IMR-90 (cell line): ENCODE results near the gene BICD2. TPM values are rescaled to one million over a fixed set of nuclear protein-coding genes. Genes with fewer than 3 reads are reported as not detected.

Source experiments
- ATAC-seq: fragments of 200-7000 bp; cut with Tn5 transposase; 2 replicates; pipeline ENCODE4 v1.9.1; 2020; ENCODE audit warnings: low read depth, mild to moderate bottlenecking, moderate library complexity
- BruUV-seq: library from RNA; stranded (reverse); fragments of 400-500 nt; replicated peaks from 2 replicates; lab custom pipeline; 2021; lab: Mats Ljungman, UMichigan
- CTCF ChIA-PET: fragments of 300-600 bp; formaldehyde crosslinking; extraction: SDS; loops from one replicate; lab custom pipeline; 2021; ENCODE audit warnings: antibody characterized with exemption; lab: Yijun Ruan, JAX
- POLR2A ChIA-PET: fragments of 300-600 bp; sonication (Branson Sonifier 250); formaldehyde crosslinking; loops from one replicate; lab custom pipeline; 2022; ENCODE audit warnings: antibody characterized with exemption; ENCODE audit not compliant: unreplicated experiment; lab: Charles Lee
- DNase-seq: peaks from one replicate; pipeline ENCODE4 v3.0.0; 2013
- H2AFZ ChIP-seq: replicated peaks from 2 replicates; pipeline ENCODE3; 2013; ENCODE audit warnings: low read length, mild to moderate bottlenecking; ENCODE audit not compliant: poor library complexity
- H2AK5ac ChIP-seq: 2 replicates; pipeline ENCODE4 v1.6.1; 2013; ENCODE audit warnings: low read depth, low read length, inconsistent platforms
- H2AK9ac ChIP-seq: replicated peaks from 2 replicates; pipeline ENCODE3; 2013; ENCODE audit warnings: mild to moderate bottlenecking, low read depth, low read length, moderate library complexity; ENCODE audit not compliant: poor library complexity
- H2BK120ac ChIP-seq: 2 replicates; pipeline ENCODE4 v1.6.1; 2013; ENCODE audit warnings: low read depth, low read length, inconsistent platforms
- H2BK15ac ChIP-seq: 3 replicates; pipeline ENCODE4 v1.6.1; 2013; ENCODE audit warnings: low read depth, low read length, inconsistent platforms
- H2BK20ac ChIP-seq: 2 replicates; pipeline ENCODE4 v1.6.1; 2013; ENCODE audit warnings: low read depth, mild to moderate bottlenecking, inconsistent platforms, low read length, moderate library complexity
- H2BK5ac ChIP-seq: 2 replicates; pipeline ENCODE4 v1.6.1; 2013; ENCODE audit warnings: mild to moderate bottlenecking, low read depth, low read length, inconsistent platforms; ENCODE audit not compliant: poor library complexity, severe bottlenecking
- H3K14ac ChIP-seq: replicated peaks from 2 replicates; pipeline ENCODE4 v1.6.1; 2013; ENCODE audit warnings: low read depth, low read length, inconsistent platforms
- H3K18ac ChIP-seq: 2 replicates; pipeline ENCODE4 v1.6.1; 2013; ENCODE audit warnings: low read depth, low read length, control low read depth
- H3K23ac ChIP-seq: 2 replicates; pipeline ENCODE4 v1.6.1; 2013; ENCODE audit warnings: low read depth, low read length, inconsistent platforms
- H3K27ac ChIP-seq: 2 replicates; pipeline ENCODE4 v1.5.1; 2013; ENCODE audit warnings: mild to moderate bottlenecking, control low read depth, low read length; ENCODE audit not compliant: insufficient read depth
- H3K27me3 ChIP-seq: 2 replicates; pipeline ENCODE4 v1.6.1; 2013; ENCODE audit warnings: low read length; ENCODE audit not compliant: control insufficient read depth, insufficient read depth
- H3K36me3 ChIP-seq: 2 replicates; pipeline ENCODE4 v1.6.1; 2013; ENCODE audit warnings: low read length, mixed read lengths; ENCODE audit not compliant: control insufficient read depth, insufficient read depth
- H3K4ac ChIP-seq: 2 replicates; pipeline ENCODE4 v1.6.1; 2013; ENCODE audit warnings: low read depth, low read length, inconsistent platforms
- H3K4me1 ChIP-seq: 2 replicates; pipeline ENCODE4 v1.6.1; 2013; ENCODE audit warnings: low read length, mixed read lengths; ENCODE audit not compliant: control insufficient read depth, insufficient read depth
- H3K4me2 ChIP-seq: 2 replicates; pipeline ENCODE4 v1.6.1; 2013; ENCODE audit warnings: low read depth, mild to moderate bottlenecking, control low read depth, low read length, moderate library complexity
- H3K4me3 ChIP-seq: 2 replicates; pipeline ENCODE4 v1.5.1; 2013; ENCODE audit warnings: low read depth, mild to moderate bottlenecking, control low read depth, low read length, moderate library complexity; ENCODE audit not compliant: insufficient read depth
- H3K56ac ChIP-seq: 2 replicates; pipeline ENCODE4 v1.6.1; 2013; ENCODE audit warnings: low read length, inconsistent platforms; ENCODE audit not compliant: insufficient read depth; ENCODE audit errors: extremely low read depth
- H3K79me1 ChIP-seq, 2 experiments: 2 replicates each; pipeline ENCODE4 v1.6.1; 2013; ENCODE audit warnings: low read length in 2 of 2, inconsistent platforms in 1 of 2, low read depth in 1 of 2
- H3K9ac ChIP-seq: 2 replicates; pipeline ENCODE4 v1.6.1; 2013; ENCODE audit warnings: low read depth, low read length, control low read depth
- H3K9me1 ChIP-seq: 2 replicates; pipeline ENCODE4 v1.6.1; 2013; ENCODE audit warnings: low read length, inconsistent platforms; ENCODE audit not compliant: insufficient read depth
- H3K9me3 ChIP-seq: 2 replicates; pipeline ENCODE4 v1.6.1; 2013; ENCODE audit warnings: low read length; ENCODE audit not compliant: control insufficient read depth, insufficient read depth
- H4K20me1 ChIP-seq: 2 replicates; pipeline ENCODE4 v1.6.1; 2013; ENCODE audit warnings: low read length, inconsistent platforms; ENCODE audit not compliant: insufficient read depth
- H4K5ac ChIP-seq: 2 replicates; pipeline ENCODE4 v1.6.1; 2013; ENCODE audit warnings: mild to moderate bottlenecking, low read depth, low read length, control low read depth
- H4K8ac ChIP-seq, 2 experiments: 2 replicates each; pipeline ENCODE4 v1.6.1; 2013; ENCODE audit warnings: low read depth in 2 of 2, low read length in 2 of 2, control low read depth in 1 of 2, inconsistent platforms in 1 of 2
- H4K91ac ChIP-seq: 2 replicates; pipeline ENCODE4 v1.6.1; 2013; ENCODE audit warnings: low read depth, low read length, inconsistent platforms; ENCODE audit not compliant: insufficient read depth
- BHLHE40 ChIP-seq: fragments of 150-350 bp; IDR thresholded peaks from 2 replicates; pipeline ENCODE4 v1.6.1; 2016; ENCODE audit warnings: mild to moderate bottlenecking, low read depth, low read length
- CEBPB ChIP-seq: IDR thresholded peaks from 2 replicates; pipeline ENCODE4 v1.6.1; 2012; ENCODE audit warnings: low read depth, low read length, improper control_type of control experiment
- CHD1 ChIP-seq: IDR thresholded peaks from 2 replicates; pipeline ENCODE4 v1.6.1; 2012; ENCODE audit warnings: low read depth, low read length, improper control_type of control experiment
- CTCF ChIP-seq: conservative IDR thresholded peaks from 2 replicates; pipeline ENCODE4 v1.5.1; 2012; ENCODE audit warnings: mild to moderate bottlenecking, low read depth, low read length, improper control_type of control experiment
- ELK1 ChIP-seq: fragments of 150-350 bp; IDR thresholded peaks from 2 replicates; pipeline ENCODE4 v1.6.1; 2016; ENCODE audit warnings: low read depth, mild to moderate bottlenecking, low read length, moderate library complexity, borderline replicate concordance
- FOS ChIP-seq: fragments of 150-350 bp; IDR thresholded peaks from 2 replicates; pipeline ENCODE4 v1.6.1; 2016; ENCODE audit warnings: low read depth, low read length
- MAFK ChIP-seq: IDR thresholded peaks from 2 replicates; pipeline ENCODE4 v1.6.1; 2012; ENCODE audit warnings: low read depth, low read length, improper control_type of control experiment
- MAZ ChIP-seq: IDR thresholded peaks from 2 replicates; pipeline ENCODE4 v1.6.1; 2012; ENCODE audit warnings: low read depth, mild to moderate bottlenecking, low read length, improper control_type of control experiment, moderate library complexity, borderline replicate concordance
- MXI1 ChIP-seq: IDR thresholded peaks from 2 replicates; pipeline ENCODE4 v1.6.1; 2012; ENCODE audit warnings: low read depth, mild to moderate bottlenecking, low read length, moderate library complexity, borderline replicate concordance
- NFE2L2 ChIP-seq: fragments of 150-350 bp; IDR thresholded peaks from 2 replicates; pipeline ENCODE4 v1.6.1; 2016; ENCODE audit warnings: low read depth, mild to moderate bottlenecking, low read length
- POLR2A ChIP-seq: IDR thresholded peaks from 2 replicates; pipeline ENCODE4 v1.6.1; 2012; ENCODE audit warnings: mild to moderate bottlenecking, low read depth, low read length
- RAD21 ChIP-seq: IDR thresholded peaks from 2 replicates; pipeline ENCODE4 v1.6.1; 2012; ENCODE audit warnings: low read length, improper control_type of control experiment
- RCOR1 ChIP-seq: IDR thresholded peaks from 2 replicates; pipeline ENCODE4 v1.6.1; 2012; ENCODE audit warnings: mild to moderate bottlenecking, low read length, improper control_type of control experiment; ENCODE audit not compliant: insufficient replicate concordance
- RFX5 ChIP-seq: IDR thresholded peaks from 2 replicates; pipeline ENCODE4 v1.8.0; 2012; ENCODE audit warnings: low read depth, mild to moderate bottlenecking, low read length, moderate library complexity
- SMC3 ChIP-seq: fragments of 150-350 bp; IDR thresholded peaks from 2 replicates; pipeline ENCODE4 v1.6.1; 2016; ENCODE audit warnings: low read depth, mild to moderate bottlenecking, antibody characterized with exemption, low read length, moderate library complexity
- USF2 ChIP-seq: fragments of 150-350 bp; IDR thresholded peaks from 2 replicates; pipeline ENCODE4 v1.6.1; 2017; ENCODE audit warnings: mild to moderate bottlenecking, antibody characterized with exemption, low read length, low read depth
- WGBS, 2 experiments: methylation state at CpG; one replicate each; pipeline versions ENCODE4 v1.1.5 to v1.1.7; 2013; ENCODE audit warnings: missing lambda C conversion rate in 2 of 2; ENCODE audit not compliant: insufficient read length in 1 of 2; ENCODE audit errors: extremely low coverage in 2 of 2; 5-methylcytosine and 5-hydroxymethylcytosine counted together
- dilution Hi-C: fragments of 300-500 bp; cut with HindIII; formaldehyde crosslinking; loops from one replicate; pipeline ENCODE4 v1.14.3; 2018; ENCODE audit warnings: low sequenced_read_pairs; ENCODE audit not compliant: unreplicated experiment
- in situ Hi-C: fragments of 300-500 bp; cut with MboI; formaldehyde crosslinking; loops from 3 replicates; pipeline ENCODE4 v1.14.3; 2019; ENCODE audit warnings: low sequenced_read_pairs, inconsistent platforms, mixed read lengths
- intact Hi-C: fragments of 100-400 bp; cut with micrococcal nuclease; formaldehyde crosslinking; loops from 2 replicates; pipeline ENCODE4 v1.10.0; 2022
- polyA plus RNA-seq, 3 experiments: library from polyadenylated mRNA; depleted of rRNA; stranded (reverse); fragments of >200 nt; gene quantifications; 2 replicates each; pipeline ENCODE4 v1.2.3, GENCODE V29; 2012; ENCODE audit warnings: low replicate concordance in 1 of 3
- total RNA-seq: library from RNA; depleted of rRNA; stranded (reverse); fragments of >200 nt; gene quantifications from 2 replicates; pipeline ENCODE4 v1.2.3, GENCODE V29; 2012

BICD2 gene
- total and polyA plus RNA-seq, 2 of the 4 experiments (the other 2 are of a cell fraction): 21.5 to 35.7 TPM

- H3K4me3 ChIP-seq: no peak overlapping the region
- H4K5ac ChIP-seq: no peak overlapping the region
- intact Hi-C loops: no loop called here
- WGBS, 2 experiments: no CpG with 5 or more reads among the region's 7 CpGs
- no peak overlapping the region for H3K4me2 ChIP-seq
- no peaks in the 10 kb centered on the region for H3K4me1 ChIP-seq
- H3K27me3 ChIP-seq: no peaks in the 10 kb centered on the region
- peaks cover 23 to 54% of the 10 kb centered on the region in 2 experiments for H3K79me1 ChIP-seq
- dilution Hi-C loops: no loop called here
- no peak overlapping the region for H3K9ac ChIP-seq
- H3K18ac ChIP-seq: no peak overlapping the region
- H3K23ac ChIP-seq: no peak overlapping the region
- H2AFZ ChIP-seq: no peak overlapping the region
- no peak overlapping the region for H2AK5ac ChIP-seq
- no peak overlapping the region for H2BK5ac ChIP-seq
- H4K8ac ChIP-seq: no peak overlapping the region
- H3K56ac ChIP-seq: no peak overlapping the region
- H3K9me1 ChIP-seq: peaks cover 17% of the 10 kb centered on the region
- no TSS peak for BruUV-seq
- ChIA-PET POLR2A (no interaction called here), CTCF (interaction anchor here (0.6 kb wide), 1 partner anchor 762 kb away, joined by 5 read pairs; no protein-coding TSS in a partner anchor)
- no peak overlapping the region for H2BK15ac ChIP-seq
- H3K27ac ChIP-seq: no peak overlapping the region
- ATAC-seq (peak; percentile 38; the same call in 1 of the 2 replicates), DNase-seq (no peak)
- TF ChIP-seq RFX5 (no peak), CTCF (no peak), BHLHE40 (no peak), RAD21 (no peak), RCOR1 (no peak), MAFK (no peak), FOS (no peak), MAZ (no peak), NFE2L2 (no peak), CEBPB (no peak), CHD1 (no peak), POLR2A (no peak), USF2 (no peak), MXI1 (no peak), SMC3 (no peak), ELK1 (no peak)
- H3K36me3 ChIP-seq: peaks cover 58% of the 10 kb centered on the region
- in situ Hi-C loops: no loop called here
- H3K4ac ChIP-seq: no peak overlapping the region
- H3K14ac ChIP-seq: no peak overlapping the region
- H3K9me3 ChIP-seq: no peaks in the 10 kb centered on the region
- H2BK20ac ChIP-seq: no peak overlapping the region
- H2AK9ac ChIP-seq: no peak overlapping the region
- H4K20me1 ChIP-seq: peaks cover 38% of the 10 kb centered on the region
- no peak overlapping the region for H2BK120ac ChIP-seq
- no peak overlapping the region for H4K91ac ChIP-seq
These were observed 43.1 kb downstream of the BICD2 start for GRCh38 chr9:92721548-92721947.
